Heart left ventricle (tissue), 16 donors: ENCODE measurements around the gene TMIE. TPM values are rescaled to one million over a fixed set of nuclear protein-coding genes. Genes with fewer than 3 reads are reported as not detected.
"Not testable (repeated sequence)": the region's sequence is repeated elsewhere in the genome, so short reads cannot be mapped to it uniquely, and the experiment has no call there.

ENCODE experiments used
- ATAC-seq, 4 donors: fragments of 200-7000 bp; cut with Tn5 transposase; one replicate each; pipeline ENCODE4 v1.9.1; 2020 to 2022; ENCODE audit warnings: moderate library complexity in 4 of 4, mild to moderate bottlenecking in 3 of 4, moderate number of reproducible peaks in 1 of 4
- DNase-seq, 5 donors: peaks; one replicate each; pipeline ENCODE4 v3.0.0-alpha.2; 2020
- H3K27ac ChIP-seq, 12 donors: fragments of 200-600 bp; sonication (generic) in 4 of 12; one replicate each; pipeline versions ENCODE4 v1.5.0 to v1.8.0; 2016 to 2022; ENCODE audit warnings: mild to moderate bottlenecking in 2 of 12
- H3K27me3 ChIP-seq, 9 donors: fragments of 200-600 bp; sonication (generic) in 2 of 9; one replicate each; pipeline versions ENCODE4 v1.5.1 to v1.8.0; 2016 to 2022; ENCODE audit warnings: mild to moderate bottlenecking in 3 of 9
- H3K36me3 ChIP-seq, 9 donors: fragments of 200-600 bp; sonication (generic) in 2 of 9; one replicate each; pipeline versions ENCODE4 v1.5.0 to v1.8.0; 2018 to 2022; ENCODE audit warnings: mild to moderate bottlenecking in 2 of 9
- H3K4me1 ChIP-seq, 12 donors: fragments of 200-600 bp; sonication (generic) in 4 of 12; one replicate each; pipeline versions ENCODE4 v1.5.0 to v1.8.0; 2016 to 2022; ENCODE audit warnings: mild to moderate bottlenecking in 3 of 12
- H3K4me3 ChIP-seq, 12 donors: fragments of 200-600 bp; sonication (generic) in 4 of 12; one replicate each; pipeline versions ENCODE4 v1.5.0 to v1.8.0; 2017 to 2022; ENCODE audit warnings: mild to moderate bottlenecking in 9 of 12, moderate library complexity in 4 of 12
- H3K9me3 ChIP-seq, 12 donors: fragments of 200-600 bp; sonication (generic) in 4 of 12; one replicate each; pipeline versions ENCODE4 v1.5.0 to v1.8.0; 2016 to 2022; ENCODE audit warnings: mild to moderate bottlenecking in 1 of 12
- POLR2A ChIP-seq, 2 donors: fragments of 450-650 bp; IDR thresholded peaks; one replicate each; pipeline ENCODE4 v1.6.1; 2017; ENCODE audit warnings: antibody characterized with exemption in 2 of 2, mild to moderate bottlenecking in 2 of 2, moderate library complexity in 2 of 2
- WGBS, 4 donors: extraction: QIAGEN DNeasy Blood & Tissue Kit in 2 of 4; methylation state at CpG; one replicate each; pipeline versions ENCODE4 v1.1.5 to v1.1.7; 2013 to 2018; 5-methylcytosine and 5-hydroxymethylcytosine counted together
- intact Hi-C, 10 donors: fragments of 100-400 bp; cut with DNase I; formaldehyde crosslinking; loops; one replicate each; pipeline versions ENCODE4 v1.11.1 to v1.14.2; 2022
- polyA plus RNA-seq, 2 donors: library from polyadenylated mRNA; stranded (reverse); fragments of 200-250 nt; gene quantifications; one replicate each; pipeline ENCODE4 v1.2.3, GENCODE V29; 2013
- total RNA-seq, 9 donors: library from RNA; depleted of rRNA in 2 of 9; stranded (reverse); fragments of >200 nt in 2 of 9; fragmentation: NEBNext Ultra II Directional in 3 of 9; extraction: Animal tissue kit (Norgen Biotek cat#: 25700) in 3 of 9; gene quantifications; one replicate each; pipeline versions ENCODE4 v1.1.0 to v1.2.4, GENCODE V29; 2016 to 2023
- TF ChIP-seq, protein P1 (sequence below), 12 donors: fragments of 200-600 bp; sonication (generic) in 4 of 12; IDR thresholded peaks; one replicate each; pipeline versions ENCODE4 v1.5.0 to v1.8.0; 2018 to 2022; ENCODE audit warnings: antibody characterized with exemption in 12 of 12, mild to moderate bottlenecking in 5 of 12
- donor health status: ischemic (EF 13 %, LVEDD 7.1; RV severe dilation, severe dysfunction).
- donor health status: healthy with polysubstance abuse.
- donor health status: DM: no; HTN: yes; CAD: no.
- donor health status: DM: no; HTN: no; CAD: no.
- donor health status: ischemic (EF 25% LVEDD 6.9; RV normal size, moderate dysfunction).
- donor health status: ischemic (EF 25% LVEDD 5.7; RV mildly dilated, moderate dysfunction).
- donor health status: healthy.
- donor health status: DM: yes; HTN: yes; CAD: no.
- donor health status: ischemic (EF 35%, LVEDD 5.7; RV mildly dilated, moderate dysfunction).
- donor health status: nonischemic (EF 11% LVEDD 7.7; RV severe dilation, severe dysfunction).
- donor health status: DM: yes; HTN: yes; CAD: no.
- donor health status: PGD.
- donor health status: ischemic (EF 29% LVEDD 5.4; RV normal size, mild dysfunction).
- donor health status: nonischemic (EF 23%, LVEDD 6.1; RV moderate dilation, normal function).

Gene TMIE
- total and polyA plus RNA-seq, 11 donors: 0.46 to 0.95 (median 0.61) TPM; not detected in 1

DNA sequence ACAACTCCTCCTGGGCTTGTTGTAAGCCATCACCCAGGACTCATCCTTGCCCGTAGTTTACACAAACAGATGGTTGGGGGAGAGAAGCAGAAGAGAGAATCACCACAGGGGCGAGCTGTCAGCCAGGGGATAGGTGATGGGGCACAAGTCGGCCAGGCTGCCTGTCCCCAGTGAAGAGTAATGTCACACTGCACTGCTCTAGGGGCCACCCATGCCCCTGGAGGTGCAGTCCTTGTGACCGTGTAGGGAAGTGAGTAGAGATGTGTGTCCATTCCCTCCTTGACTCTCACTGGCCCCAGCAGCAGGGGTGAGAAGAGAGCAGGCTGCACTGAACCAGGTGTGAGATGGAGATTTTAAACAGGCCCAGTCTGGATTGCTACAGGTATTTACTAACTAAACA lies 33.6 kb downstream of the TMIE start:
- TF ChIP-seq, protein P1, sequence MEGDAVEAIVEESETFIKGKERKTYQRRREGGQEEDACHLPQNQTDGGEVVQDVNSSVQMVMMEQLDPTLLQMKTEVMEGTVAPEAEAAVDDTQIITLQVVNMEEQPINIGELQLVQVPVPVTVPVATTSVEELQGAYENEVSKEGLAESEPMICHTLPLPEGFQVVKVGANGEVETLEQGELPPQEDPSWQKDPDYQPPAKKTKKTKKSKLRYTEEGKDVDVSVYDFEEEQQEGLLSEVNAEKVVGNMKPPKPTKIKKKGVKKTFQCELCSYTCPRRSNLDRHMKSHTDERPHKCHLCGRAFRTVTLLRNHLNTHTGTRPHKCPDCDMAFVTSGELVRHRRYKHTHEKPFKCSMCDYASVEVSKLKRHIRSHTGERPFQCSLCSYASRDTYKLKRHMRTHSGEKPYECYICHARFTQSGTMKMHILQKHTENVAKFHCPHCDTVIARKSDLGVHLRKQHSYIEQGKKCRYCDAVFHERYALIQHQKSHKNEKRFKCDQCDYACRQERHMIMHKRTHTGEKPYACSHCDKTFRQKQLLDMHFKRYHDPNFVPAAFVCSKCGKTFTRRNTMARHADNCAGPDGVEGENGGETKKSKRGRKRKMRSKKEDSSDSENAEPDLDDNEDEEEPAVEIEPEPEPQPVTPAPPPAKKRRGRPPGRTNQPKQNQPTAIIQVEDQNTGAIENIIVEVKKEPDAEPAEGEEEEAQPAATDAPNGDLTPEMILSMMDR (IDR thresholded peaks at IDR 0.05): no peak
- no peak for TF ChIP-seq POLR2A (IDR thresholded peaks at IDR 0.05)
- Histone ChIP-seq H3K9me3 (no peaks in the 10 kb centered on the region), H3K4me3 (no peak overlapping the region), H3K4me1 (no peaks in the 10 kb centered on the region), H3K27ac (no peak overlapping the region), H3K27me3 (peaks cover 0 to 6% (median 0%) of the 10 kb centered on the region in 9 donors), H3K36me3 (no peaks in the 10 kb centered on the region)
- DNase-seq (no peak), ATAC-seq (peak in 1 of 4 donors; percentile 21)
- intact Hi-C loops: no loop called here
- WGBS, 4 donors: 63 to 70% (median 65%) methylated on average over 4 of the region's 4 CpGs

GRCh38 chr3:46736006-46736872 lies 35.0 kb downstream of the TMIE start:
- DNase-seq (no peak), ATAC-seq (peak in 2 of 4 donors; percentile 13 to 44)
- no peak for TF ChIP-seq POLR2A (IDR thresholded peaks at IDR 0.05)
- TF ChIP-seq, protein P1 (IDR thresholded peaks at IDR 0.05): no peak
- Histone ChIP-seq H3K27me3 (peaks cover 0 to 6% (median 0%) of the 10 kb centered on the region in 9 donors), H3K4me1 (no peaks in the 10 kb centered on the region), H3K36me3 (no peaks in the 10 kb centered on the region), H3K27ac (no peak overlapping the region), H3K9me3 (no peaks in the 10 kb centered on the region), H3K4me3 (no peak overlapping the region)
- 82 to 85% (median 84%) methylated on average over 18 to 20 of the region's 20 CpGs for WGBS, 4 donors
- intact Hi-C loops: no loop called here

- intact Hi-C loops: no loop called here
- TF ChIP-seq, protein P1 (IDR thresholded peaks at IDR 0.05): no peak
- no peak for TF ChIP-seq POLR2A (IDR thresholded peaks at IDR 0.05)
- 29 to 44% (median 38%) methylated on average over 4 of the region's 4 CpGs for WGBS, 4 donors
- Histone ChIP-seq H3K27ac (no peak overlapping the region), H3K36me3 (no peaks in the 10 kb centered on the region), H3K4me3 (no peak overlapping the region), H3K27me3 (peaks cover 0 to 6% (median 0%) of the 10 kb centered on the region in 9 donors), H3K4me1 (no peaks in the 10 kb centered on the region), H3K9me3 (no peaks in the 10 kb centered on the region)
- ATAC-seq: peak; percentile 34 to 79 (median 56)
- DNase-seq: no peak
Observed at GRCh38 chr3:46737329-46737731, 36.1 kb downstream of the TMIE start.

- 93 to 96% (median 94%) methylated on average over 3 of the region's 3 CpGs for WGBS, 4 donors
- H3K36me3 ChIP-seq, H3K4me1 ChIP-seq, H3K27me3 ChIP-seq, ATAC-seq, H3K9me3 ChIP-seq, intact Hi-C loops, H3K4me3 ChIP-seq, H3K27ac ChIP-seq, DNase-seq: not testable (repeated sequence)
Observed at GRCh38 chr3:46739565-46739964, 38.4 kb downstream of the TMIE start.
